NCI-H446 treated with DMSO at 0.1 percent for 48 hours (cell line): Measurements from ENCODE around the gene KCNH3.
"Not testable (repeated sequence)": the region's sequence is repeated elsewhere in the genome, so short reads cannot be mapped to it uniquely, and the experiment has no call there.

Experiments
- DNase-seq: peaks from one replicate; lab custom pipeline; 2025; lab: John Stamatoyannopoulos, UW

Gene KCNH3

GRCh38 chr12:49529414-49529813, 9.4 kb upstream of the KCNH3 start:
- DNase-seq, result no peak

DNA sequence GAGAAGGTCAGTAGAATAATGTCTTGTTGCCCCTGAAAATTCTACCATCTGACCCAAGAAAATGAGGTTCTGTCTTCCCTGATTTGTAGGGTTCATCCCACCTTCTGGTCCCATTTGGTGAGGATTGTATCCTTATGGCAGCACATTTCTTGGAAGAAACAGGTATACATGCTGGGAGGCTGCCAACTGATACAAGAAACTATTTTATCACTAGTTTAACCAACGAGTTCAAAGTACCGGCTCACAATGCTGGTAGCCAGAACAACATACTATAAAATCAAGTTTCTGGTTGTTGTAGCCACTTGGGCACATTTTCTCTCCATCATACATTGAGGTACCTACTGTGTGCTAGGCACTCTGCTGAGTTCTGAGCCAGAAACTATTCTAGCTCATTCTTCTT, 7.1 kb upstream of the KCNH3 start:
- DNase-seq, result no peak

GRCh38 chr12:49533331-49533730, 5.5 kb upstream of the KCNH3 start:
- DNase-seq, result no peak

DNA sequence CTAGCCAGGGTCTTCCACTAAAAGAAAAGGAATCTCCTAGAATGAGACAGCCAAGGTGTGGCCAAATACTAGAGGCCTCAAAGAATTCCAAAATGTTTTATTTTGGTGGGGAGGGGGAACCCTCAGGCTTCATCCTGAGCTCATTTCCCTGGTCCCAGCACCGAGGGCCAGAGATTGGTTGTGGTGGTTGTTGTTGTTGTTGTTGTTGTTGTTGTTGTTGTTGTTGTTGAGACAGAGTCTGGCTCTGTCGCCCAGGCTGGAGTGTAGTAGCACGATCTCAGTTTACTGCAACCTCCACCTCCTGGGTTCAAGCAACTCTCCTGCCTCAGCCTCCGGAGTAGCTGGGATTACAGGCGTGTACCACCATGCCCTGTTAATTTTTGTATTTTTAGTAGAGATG, 4.7 kb upstream of the KCNH3 start:
- not testable (repeated sequence) for DNase-seq

- DNase-seq, result no peak
These were observed 4.0 kb upstream of the KCNH3 start for GRCh38 chr12:49534731-49535278.

DNA sequence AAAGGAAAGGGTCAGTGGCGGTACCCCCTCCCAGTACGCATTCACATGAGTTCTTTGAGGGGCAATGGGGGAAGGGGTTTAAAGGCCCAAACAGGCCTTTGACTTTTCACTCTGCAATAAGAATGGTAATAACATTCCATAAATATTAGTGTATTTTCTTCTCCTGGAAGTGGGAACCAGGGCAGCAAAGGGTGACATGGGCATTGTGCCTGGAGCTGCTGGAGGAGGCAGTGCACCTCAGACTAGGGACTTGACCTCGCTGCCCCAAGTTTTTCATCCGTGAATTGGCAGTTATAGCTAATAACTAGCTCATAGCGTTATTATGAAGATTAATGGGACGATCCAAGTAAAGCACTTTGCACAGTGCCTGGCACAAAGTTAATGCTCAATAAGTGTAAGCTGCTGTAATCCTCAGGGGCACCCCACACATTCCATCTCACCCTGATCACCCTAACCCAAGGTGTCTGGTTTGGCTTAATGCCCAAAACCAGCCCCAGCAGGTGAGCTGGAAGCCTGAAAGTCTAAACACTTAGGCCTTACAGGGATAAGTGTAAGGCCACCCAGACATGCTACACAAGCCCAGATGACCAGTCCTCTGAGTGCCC, 2.8 kb upstream of the KCNH3 start:
- no peak for DNase-seq

DNA sequence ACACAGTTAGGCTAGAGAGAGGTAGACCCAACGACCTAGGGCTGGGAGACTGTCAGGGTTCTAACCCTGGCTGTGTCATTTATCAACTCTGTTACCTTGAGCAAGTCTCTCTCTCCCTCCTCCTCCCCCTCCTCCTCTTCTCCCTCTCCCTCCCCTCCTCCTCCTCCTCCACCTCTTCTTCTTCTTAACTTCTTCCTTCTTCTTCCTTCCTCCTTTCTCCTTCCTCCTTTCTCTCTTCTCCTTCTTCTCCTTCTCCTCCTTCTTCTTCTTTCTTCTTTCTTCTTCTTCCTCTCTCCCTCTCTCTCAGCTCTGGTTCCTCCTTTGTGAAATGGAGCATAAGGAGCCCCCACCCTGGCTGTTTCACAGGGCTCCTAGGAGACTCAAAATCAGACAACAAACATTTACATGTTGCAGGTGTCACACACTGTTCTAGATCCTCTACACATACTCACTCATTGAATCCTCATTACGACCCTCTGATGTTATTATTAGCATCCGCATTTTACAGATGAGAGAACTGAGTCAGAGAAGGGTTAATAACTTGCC, 2.2 kb upstream of the KCNH3 start:
- DNase-seq, result no peak

- DNase-seq, result no peak
These were observed 1.5 kb upstream of the KCNH3 start for GRCh38 chr12:49537231-49537751.

DNA sequence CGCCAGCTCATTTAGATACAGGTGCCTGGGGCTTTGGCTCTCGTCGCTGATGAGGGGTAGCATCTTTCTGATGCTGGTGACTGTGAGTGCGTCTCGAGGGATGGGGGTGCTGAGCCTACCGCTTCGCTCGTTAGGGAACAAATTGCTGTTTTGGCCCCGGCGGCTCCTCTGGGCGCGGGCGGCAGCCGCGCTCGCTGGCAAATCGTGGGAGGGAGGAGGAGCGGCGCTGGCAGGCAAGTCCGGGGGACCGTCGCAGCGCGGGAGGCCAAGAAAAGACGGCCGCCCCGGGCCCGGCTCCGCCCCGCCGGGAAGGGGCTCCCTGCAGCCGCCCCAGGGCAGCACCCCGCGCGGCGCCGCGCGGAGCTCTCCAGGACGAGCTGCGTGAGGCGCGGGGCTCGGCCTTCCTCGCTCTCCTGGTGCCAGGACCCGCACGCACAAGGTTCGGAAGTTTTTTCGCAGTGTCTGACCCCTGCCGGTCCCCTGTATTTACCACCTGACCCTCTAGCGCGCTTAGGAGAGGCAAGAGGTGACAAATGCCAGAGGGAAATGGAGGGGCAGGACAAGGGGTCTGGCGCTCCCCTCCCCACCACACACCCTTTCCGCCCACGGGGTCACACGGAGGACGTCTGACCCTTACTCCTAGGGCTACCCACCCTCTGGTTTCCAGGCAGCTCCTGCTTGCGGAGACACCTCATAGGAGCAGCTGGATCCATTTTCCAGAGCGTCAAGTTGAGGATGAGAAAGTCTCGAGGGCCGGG, 899 bp upstream of the KCNH3 start:
- no peak for DNase-seq

DNA sequence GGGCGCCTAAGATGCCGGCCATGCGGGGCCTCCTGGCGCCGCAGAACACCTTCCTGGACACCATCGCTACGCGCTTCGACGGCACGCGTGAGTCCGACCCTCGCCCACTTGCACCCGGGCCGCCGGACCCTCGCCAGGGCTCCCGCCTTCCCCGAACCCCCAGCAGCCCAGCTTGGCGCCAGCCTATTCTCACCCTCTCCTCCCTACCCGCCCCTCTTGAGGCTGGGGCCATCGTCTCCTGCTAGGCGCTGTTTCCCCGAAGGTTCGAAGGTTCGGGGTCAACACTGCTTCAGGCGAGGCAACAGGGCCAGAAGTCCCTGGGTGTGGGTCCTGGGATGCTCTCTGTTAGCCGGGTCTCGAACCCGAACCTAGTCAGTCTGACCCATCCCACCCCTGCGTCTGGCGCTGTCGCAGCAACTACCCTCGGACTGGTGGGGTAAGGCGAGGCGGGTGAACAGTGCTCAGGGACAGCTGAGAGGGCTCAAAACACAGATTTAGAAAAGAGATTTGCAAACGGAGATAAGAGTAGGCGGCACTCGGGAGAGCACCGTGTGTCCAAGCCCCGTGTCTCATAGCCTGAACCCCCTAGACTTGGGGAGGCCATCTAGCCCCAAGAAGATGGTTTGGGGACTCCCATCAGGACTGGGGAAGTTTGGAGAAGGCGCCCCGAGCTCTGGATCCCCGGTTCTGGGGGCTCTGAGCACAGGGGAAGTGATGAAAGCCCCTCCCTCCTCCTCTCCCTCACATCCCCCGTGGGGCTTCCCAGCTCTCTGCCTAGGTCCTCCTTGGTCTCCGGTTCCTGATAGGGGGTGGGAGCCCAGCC, 787 bp downstream of the KCNH3 start:
- no peak for DNase-seq

- no peak for DNase-seq
These were observed 1.7 kb downstream of the KCNH3 start for GRCh38 chr12:49540229-49541139.

DNA sequence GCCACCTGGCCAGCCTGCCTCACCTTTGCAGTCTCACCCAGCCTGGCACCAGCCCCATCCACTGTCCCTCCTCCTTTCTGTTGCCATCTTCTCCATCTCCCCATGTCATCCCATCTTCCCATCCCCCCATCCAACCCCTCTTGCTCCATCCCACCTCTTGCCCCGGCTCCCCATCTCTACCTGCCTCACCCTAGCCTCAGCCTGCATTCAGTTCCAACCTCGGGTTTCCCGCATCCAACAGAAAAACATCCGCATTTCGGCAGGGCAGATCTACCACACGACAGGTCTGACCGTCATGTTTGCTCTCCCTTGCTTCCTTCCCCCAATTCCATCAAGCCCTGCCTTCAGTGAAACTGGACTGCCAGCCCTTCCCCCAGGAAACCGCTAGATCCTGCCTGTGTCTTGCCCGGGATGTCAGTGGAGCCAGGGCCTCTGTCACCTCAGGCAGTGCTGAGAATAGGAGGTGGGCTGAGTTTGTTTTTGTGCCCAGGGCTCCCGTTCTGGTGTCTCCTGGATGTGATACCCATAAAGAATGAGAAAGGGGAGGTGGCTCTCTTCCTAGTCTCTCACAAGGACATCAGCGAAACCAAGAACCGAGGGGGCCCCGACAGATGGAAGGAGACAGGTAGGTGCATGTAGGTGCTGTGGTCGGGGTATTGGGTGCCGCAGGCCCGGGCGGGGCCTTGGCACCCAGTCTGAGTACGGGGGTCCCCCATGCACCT, 2.5 kb downstream of the KCNH3 start:
- no peak for DNase-seq

DNA sequence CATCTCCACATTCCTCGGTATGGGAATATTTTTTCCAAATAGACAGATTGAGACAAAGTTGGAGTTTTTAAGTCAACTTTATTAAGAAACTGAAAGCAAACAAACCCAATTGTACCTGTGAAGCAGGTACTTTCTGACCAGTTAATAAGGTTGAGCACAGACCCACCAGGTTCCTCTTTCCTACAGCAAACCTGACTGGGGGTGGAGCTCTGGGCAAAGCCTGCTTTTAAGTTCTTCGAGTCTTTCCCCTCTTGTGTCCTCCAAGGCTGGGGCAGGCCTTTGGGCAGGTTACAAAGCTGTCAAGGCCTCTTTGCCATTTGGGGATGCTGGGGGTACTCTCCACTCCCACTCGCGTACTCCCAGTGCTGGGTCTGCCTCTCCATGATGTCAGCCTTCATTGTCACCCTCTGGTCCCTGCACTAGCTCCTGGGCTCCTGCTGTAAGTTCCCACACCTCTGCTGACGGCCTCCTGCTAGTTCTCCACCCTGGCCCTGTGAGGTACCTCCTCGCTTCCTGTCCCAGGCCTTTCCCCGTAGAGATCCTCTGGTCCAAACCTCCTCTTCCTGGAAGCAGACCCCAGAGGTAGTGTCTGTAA, 3.2 kb downstream of the KCNH3 start:
- DNase-seq, result no peak

GRCh38 chr12:49542592-49543160, 3.8 kb downstream of the KCNH3 start:
- DNase-seq, result no peak

GRCh38 chr12:49543221-49543913, 4.5 kb downstream of the KCNH3 start:
- no peak for DNase-seq

DNA sequence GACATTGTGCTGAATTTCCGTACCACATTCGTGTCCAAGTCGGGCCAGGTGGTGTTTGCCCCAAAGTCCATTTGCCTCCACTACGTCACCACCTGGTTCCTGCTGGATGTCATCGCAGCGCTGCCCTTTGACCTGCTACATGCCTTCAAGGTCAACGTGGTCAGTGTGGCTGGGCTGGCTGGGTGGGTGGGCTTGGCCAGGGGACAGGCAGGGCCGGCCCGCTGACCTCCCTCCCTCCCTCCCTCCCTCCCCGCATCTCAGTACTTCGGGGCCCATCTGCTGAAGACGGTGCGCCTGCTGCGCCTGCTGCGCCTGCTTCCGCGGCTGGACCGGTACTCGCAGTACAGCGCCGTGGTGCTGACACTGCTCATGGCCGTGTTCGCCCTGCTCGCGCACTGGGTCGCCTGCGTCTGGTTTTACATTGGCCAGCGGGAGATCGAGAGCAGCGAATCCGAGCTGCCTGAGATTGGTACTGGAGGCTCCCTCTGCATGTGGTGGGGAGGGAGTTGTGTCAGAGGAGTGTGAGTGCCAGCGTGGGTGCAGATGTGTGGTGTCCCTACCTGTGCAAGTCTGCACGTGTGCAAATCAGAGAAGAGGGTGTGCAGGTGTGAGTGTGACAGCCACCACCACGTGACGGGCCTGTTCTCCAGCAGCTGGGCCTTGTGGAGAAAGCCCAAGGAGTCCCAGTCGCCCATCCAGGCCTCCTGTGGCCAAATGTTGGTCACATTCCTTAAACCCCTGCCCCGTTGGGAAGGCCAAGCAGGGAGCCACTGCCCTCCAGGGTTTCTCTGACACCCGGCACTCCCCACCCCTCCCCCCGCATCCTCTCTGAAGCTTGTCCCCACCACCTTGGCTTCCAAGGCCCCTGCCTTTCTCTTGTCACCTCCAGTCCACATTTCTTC, 5.3 kb downstream of the KCNH3 start:
- DNase-seq, result no peak

DNA sequence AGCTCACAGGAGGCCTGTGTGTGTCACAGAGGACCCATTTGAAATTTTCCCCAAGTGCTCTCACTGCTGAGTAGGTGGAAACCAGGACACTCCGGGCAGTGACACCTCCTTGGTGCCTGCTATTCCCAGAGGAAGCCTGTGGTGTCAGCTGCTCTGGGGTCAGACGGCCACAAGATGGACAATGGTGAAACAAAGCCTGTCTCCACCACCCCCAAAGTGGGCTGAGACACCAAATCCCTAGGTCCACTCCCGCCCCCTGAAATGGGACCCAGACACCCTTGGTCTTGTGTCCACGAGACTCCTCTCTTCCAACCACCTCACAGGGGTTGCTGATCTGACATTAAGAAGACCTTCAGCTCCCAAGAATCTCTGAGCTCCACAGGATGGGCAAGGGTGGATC, 7.0 kb downstream of the KCNH3 start:
- no peak for DNase-seq

GRCh38 chr12:49546481-49546880, 7.7 kb downstream of the KCNH3 start:
- no peak for DNase-seq
